HEK293 (cell line): ENCODE results near the gene BAK1.
A peak's percentile ranks its signal among the peaks of the same experiment; 100 is the strongest.

Experiments used
- AEBP2 ChIP-seq: fragments of 450-650 bp; formaldehyde crosslinking; IDR thresholded peaks from 2 replicates; pipeline ENCODE4 v1.5.1; 2016; ENCODE audit warnings: missing biosample characterization, missing genetic modification characterization, borderline replicate concordance
- GLIS1 ChIP-seq: fragments of 450-650 bp; formaldehyde crosslinking; IDR thresholded peaks from 2 replicates; pipeline ENCODE4 v1.5.1; 2016; ENCODE audit warnings: missing biosample characterization, missing genetic modification characterization
- PRDM2 ChIP-seq: fragments of 450-650 bp; formaldehyde crosslinking; IDR thresholded peaks from 2 replicates; pipeline ENCODE4 v1.5.1; 2016; ENCODE audit warnings: missing biosample characterization, missing genetic modification characterization, borderline replicate concordance
- WT1 ChIP-seq: fragments of 450-650 bp; formaldehyde crosslinking; IDR thresholded peaks from 2 replicates; pipeline ENCODE4 v1.5.1; 2016; ENCODE audit warnings: missing biosample characterization, missing genetic modification characterization
- ZBTB21 ChIP-seq: fragments of 450-650 bp; formaldehyde crosslinking; IDR thresholded peaks from 2 replicates; pipeline ENCODE4 v1.5.1; 2017; ENCODE audit warnings: missing biosample characterization, missing genetic modification characterization
- ZFP37 ChIP-seq: fragments of 450-650 bp; formaldehyde crosslinking; IDR thresholded peaks from 2 replicates; pipeline ENCODE4 v1.5.1; 2016; ENCODE audit warnings: missing biosample characterization, missing genetic modification characterization
- ZFP41 ChIP-seq: fragments of 450-650 bp; formaldehyde crosslinking; IDR thresholded peaks from 2 replicates; pipeline ENCODE4 v1.5.1; 2016; ENCODE audit warnings: missing biosample characterization, missing genetic modification characterization, borderline replicate concordance
- ZFP69B ChIP-seq: fragments of 450-650 bp; formaldehyde crosslinking; IDR thresholded peaks from 2 replicates; pipeline ENCODE4 v1.5.1; 2016; ENCODE audit warnings: missing biosample characterization, missing genetic modification characterization
- ZNF184 ChIP-seq: fragments of 450-650 bp; IDR thresholded peaks from 2 replicates; pipeline ENCODE4 v1.5.1; 2018; ENCODE audit warnings: missing biosample characterization, mild to moderate bottlenecking, missing genetic modification characterization
- ZNF214 ChIP-seq: fragments of 450-650 bp; formaldehyde crosslinking; IDR thresholded peaks from 2 replicates; pipeline ENCODE4 v1.5.1; 2017; ENCODE audit warnings: missing biosample characterization, mild to moderate bottlenecking, missing genetic modification characterization, borderline replicate concordance
- ZNF23 ChIP-seq: fragments of 450-650 bp; formaldehyde crosslinking; IDR thresholded peaks from 2 replicates; pipeline ENCODE4 v1.5.1; 2016; ENCODE audit warnings: missing biosample characterization, missing genetic modification characterization, borderline replicate concordance
- ZNF37A ChIP-seq: fragments of 450-650 bp; IDR thresholded peaks from 2 replicates; pipeline ENCODE4 v1.5.1; 2018; ENCODE audit warnings: missing biosample characterization, missing genetic modification characterization
- ZNF521 ChIP-seq: fragments of 450-650 bp; formaldehyde crosslinking; IDR thresholded peaks from 2 replicates; pipeline ENCODE4 v1.5.1; 2017; ENCODE audit warnings: missing biosample characterization, mild to moderate bottlenecking, missing genetic modification characterization
- ZNF654 ChIP-seq: fragments of 450-650 bp; formaldehyde crosslinking; IDR thresholded peaks from 2 replicates; pipeline ENCODE4 v1.5.1; 2016; ENCODE audit warnings: low read depth, missing biosample characterization, missing genetic modification characterization
- ZNF664 ChIP-seq: fragments of 450-650 bp; formaldehyde crosslinking; IDR thresholded peaks from 2 replicates; pipeline ENCODE4 v1.5.1; 2016; ENCODE audit warnings: missing biosample characterization, missing genetic modification characterization
- ZNF692 ChIP-seq: fragments of 450-650 bp; formaldehyde crosslinking; IDR thresholded peaks from 2 replicates; pipeline ENCODE4 v1.5.1; 2016; ENCODE audit warnings: missing biosample characterization, missing genetic modification characterization
- ZNF707 ChIP-seq: fragments of 450-650 bp; formaldehyde crosslinking; IDR thresholded peaks from 2 replicates; pipeline ENCODE4 v1.5.1; 2016; ENCODE audit warnings: missing biosample characterization, missing genetic modification characterization
- ZSCAN18 ChIP-seq: fragments of 450-650 bp; formaldehyde crosslinking; IDR thresholded peaks from 2 replicates; pipeline ENCODE4 v1.5.1; 2016; ENCODE audit warnings: missing biosample characterization, missing genetic modification characterization
- ZSCAN5A ChIP-seq: fragments of 450-650 bp; formaldehyde crosslinking; IDR thresholded peaks from 2 replicates; pipeline ENCODE4 v1.5.1; 2016; ENCODE audit warnings: missing biosample characterization, missing genetic modification characterization
- TF ChIP-seq, protein P1 (sequence below): fragments of 450-650 bp; formaldehyde crosslinking; IDR thresholded peaks from 2 replicates; pipeline ENCODE4 v1.5.1; 2016; ENCODE audit warnings: missing biosample characterization, missing genetic modification characterization
- TF ChIP-seq, protein P2 (sequence below): fragments of 450-650 bp; formaldehyde crosslinking; IDR thresholded peaks from 2 replicates; pipeline ENCODE4 v1.5.1; 2017; ENCODE audit warnings: missing biosample characterization, missing genetic modification characterization

BAK1 gene

DNA sequence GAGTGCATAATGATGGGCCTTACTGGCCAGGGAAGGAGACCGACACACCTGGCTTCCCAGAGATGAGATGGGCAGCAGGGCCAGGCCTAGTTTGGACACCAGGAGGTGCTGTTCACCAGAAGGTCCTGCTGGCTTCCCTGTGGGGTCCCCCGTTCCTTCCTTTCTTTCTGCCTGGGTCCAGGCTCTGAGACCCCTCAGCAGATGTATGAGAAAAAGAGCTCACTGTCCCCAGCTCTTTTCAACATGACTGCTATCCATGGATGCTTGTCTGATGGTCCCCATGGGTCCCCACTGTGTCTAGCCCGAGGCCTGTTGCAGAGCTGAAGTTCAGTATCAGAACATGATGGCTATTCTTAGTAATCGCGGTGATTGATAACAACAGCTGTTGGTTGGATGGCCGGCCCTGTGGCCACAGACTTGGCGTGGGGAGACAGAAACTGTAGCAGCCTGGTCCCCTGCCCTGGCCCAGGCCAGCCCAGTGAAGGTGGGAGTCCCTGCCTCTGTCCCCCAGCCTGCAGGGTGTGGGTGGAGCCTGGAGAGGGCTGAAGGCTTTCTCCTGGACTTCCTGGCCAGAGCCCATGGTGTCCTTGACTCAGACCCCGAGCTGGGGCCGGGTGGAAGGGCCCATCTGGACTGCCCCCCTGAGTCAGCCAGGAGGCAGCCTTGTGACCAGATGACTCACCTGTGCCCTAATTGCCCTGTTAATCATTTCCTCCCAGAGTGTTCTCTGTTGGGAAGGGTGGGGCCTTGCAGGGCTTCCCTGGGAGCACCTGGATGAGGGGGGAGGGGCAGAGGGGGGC, 9.9 kb upstream of the BAK1 start (continued):
- no peak for TF ChIP-seq PRDM2 (tag by site-specific recombination)
- TF ChIP-seq ZNF707 (tag by site-specific recombination) = no peak
- TF ChIP-seq ZFP41 (tag by site-specific recombination) = no peak
- peak; percentile 22; the same call in 1 of the 2 replicates for TF ChIP-seq WT1 (tag by site-specific recombination)
- peak; percentile 83 for TF ChIP-seq ZNF654 (tag by site-specific recombination)
- 0 out of 2 replicates have a peak, but pooled peaks have one; percentile 28 for TF ChIP-seq ZNF184 (tag by site-specific recombination)
- TF ChIP-seq ZNF521 = no peak
- TF ChIP-seq ZFP69B (tag by site-specific recombination) = 0 out of 2 replicates have a peak, but pooled peaks have one; percentile 12
- peak; percentile 47 for TF ChIP-seq ZNF692 (tag by site-specific recombination)
- TF ChIP-seq ZNF23 (tag by site-specific recombination) = no peak
- no peak for TF ChIP-seq ZFP37 (tag by site-specific recombination)
- TF ChIP-seq, protein P1, sequence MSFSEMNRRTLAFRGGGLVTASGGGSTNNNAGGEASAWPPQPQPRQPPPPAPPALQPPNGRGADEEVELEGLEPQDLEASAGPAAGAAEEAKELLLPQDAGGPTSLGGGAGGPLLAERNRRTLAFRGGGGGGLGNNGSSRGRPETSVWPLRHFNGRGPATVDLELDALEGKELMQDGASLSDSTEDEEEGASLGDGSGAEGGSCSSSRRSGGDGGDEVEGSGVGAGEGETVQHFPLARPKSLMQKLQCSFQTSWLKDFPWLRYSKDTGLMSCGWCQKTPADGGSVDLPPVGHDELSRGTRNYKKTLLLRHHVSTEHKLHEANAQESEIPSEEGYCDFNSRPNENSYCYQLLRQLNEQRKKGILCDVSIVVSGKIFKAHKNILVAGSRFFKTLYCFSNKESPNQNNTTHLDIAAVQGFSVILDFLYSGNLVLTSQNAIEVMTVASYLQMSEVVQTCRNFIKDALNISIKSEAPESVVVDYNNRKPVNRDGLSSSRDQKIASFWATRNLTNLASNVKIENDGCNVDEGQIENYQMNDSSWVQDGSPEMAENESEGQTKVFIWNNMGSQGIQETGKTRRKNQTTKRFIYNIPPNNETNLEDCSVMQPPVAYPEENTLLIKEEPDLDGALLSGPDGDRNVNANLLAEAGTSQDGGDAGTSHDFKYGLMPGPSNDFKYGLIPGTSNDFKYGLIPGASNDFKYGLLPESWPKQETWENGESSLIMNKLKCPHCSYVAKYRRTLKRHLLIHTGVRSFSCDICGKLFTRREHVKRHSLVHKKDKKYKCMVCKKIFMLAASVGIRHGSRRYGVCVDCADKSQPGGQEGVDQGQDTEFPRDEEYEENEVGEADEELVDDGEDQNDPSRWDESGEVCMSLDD (tag by site-specific recombination) = 0 out of 2 replicates have a peak, but pooled peaks have one; percentile 47
- no peak for TF ChIP-seq AEBP2 (tag by site-specific recombination)
- TF ChIP-seq ZNF214 = no peak
- 0 out of 2 replicates have a peak, but pooled peaks have one; percentile 17 for TF ChIP-seq ZBTB21 (tag by site-specific recombination)
- no peak for TF ChIP-seq ZSCAN18 (tag by site-specific recombination)
- no peak for TF ChIP-seq ZNF664 (tag by site-specific recombination)
- TF ChIP-seq, protein P2, sequence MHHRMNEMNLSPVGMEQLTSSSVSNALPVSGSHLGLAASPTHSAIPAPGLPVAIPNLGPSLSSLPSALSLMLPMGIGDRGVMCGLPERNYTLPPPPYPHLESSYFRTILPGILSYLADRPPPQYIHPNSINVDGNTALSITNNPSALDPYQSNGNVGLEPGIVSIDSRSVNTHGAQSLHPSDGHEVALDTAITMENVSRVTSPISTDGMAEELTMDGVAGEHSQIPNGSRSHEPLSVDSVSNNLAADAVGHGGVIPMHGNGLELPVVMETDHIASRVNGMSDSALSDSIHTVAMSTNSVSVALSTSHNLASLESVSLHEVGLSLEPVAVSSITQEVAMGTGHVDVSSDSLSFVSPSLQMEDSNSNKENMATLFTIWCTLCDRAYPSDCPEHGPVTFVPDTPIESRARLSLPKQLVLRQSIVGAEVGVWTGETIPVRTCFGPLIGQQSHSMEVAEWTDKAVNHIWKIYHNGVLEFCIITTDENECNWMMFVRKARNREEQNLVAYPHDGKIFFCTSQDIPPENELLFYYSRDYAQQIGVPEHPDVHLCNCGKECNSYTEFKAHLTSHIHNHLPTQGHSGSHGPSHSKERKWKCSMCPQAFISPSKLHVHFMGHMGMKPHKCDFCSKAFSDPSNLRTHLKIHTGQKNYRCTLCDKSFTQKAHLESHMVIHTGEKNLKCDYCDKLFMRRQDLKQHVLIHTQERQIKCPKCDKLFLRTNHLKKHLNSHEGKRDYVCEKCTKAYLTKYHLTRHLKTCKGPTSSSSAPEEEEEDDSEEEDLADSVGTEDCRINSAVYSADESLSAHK (tag by site-specific recombination) = no peak
- TF ChIP-seq ZNF37A (tag by site-specific recombination) = no peak
- no peak for TF ChIP-seq ZSCAN5A (tag by site-specific recombination)
- peak; percentile 57 for TF ChIP-seq GLIS1 (tag by site-specific recombination)
